HG03342 (cell line): ENCODE data around the gene TNXB.
"Not testable (repeated sequence)": the region's sequence is repeated elsewhere in the genome, so short reads cannot be mapped to it uniquely, and the experiment has no call there.

ENCODE experiments used
- ATAC-seq: cut with Tn5 transposase; IDR thresholded peaks from one replicate; pipeline ENCODE4 v1.9.1; 2021; ENCODE audit warnings: mild to moderate bottlenecking, moderate library complexity; ENCODE audit not compliant: unreplicated experiment

The TNXB gene

DNA sequence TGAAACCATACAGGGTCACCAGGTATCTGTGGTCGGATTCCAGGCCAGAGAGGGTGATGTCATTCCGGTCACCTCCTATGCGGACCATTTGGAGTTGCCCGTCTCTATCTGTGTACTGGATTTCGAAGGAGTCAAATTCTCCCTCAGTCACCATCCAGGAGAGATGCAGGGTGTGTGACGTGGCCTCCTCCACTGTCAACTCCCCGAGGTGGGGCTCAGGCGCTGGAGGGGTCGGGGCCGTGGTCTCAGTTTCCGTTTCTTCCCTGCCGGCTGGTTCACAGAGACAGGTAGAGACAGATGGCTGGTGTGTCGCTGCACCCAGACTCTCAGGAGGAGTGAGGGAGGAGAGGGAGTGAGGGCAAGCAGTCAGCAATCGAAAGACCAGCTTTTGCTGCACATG is 40.3 kb downstream of the TNXB start:
- ATAC-seq, result no peak

- not testable (repeated sequence) for ATAC-seq
These were observed 40.8 kb downstream of the TNXB start for GRCh38 chr6:32068315-32068714.

DNA sequence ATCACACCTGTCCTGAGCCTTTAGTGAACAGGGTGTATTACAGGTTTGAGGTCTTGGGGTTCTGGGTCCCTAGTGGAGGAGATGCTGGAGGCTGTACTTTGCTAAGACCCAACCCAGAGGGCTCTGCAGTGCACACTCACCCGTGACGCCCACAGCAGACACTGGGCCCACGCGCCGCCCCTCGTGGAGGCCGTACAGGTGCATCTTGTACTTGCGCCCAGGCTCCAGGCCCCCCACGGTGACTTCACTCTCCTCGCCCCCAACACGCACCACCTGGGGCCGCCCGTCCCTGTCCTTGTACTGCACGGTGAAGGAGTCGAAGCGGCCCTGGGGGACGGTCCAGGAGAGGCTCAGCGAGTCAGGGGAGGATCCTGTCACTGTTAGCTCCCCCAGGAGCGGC is 41.6 kb downstream of the TNXB start:
- not testable (repeated sequence) for ATAC-seq

DNA sequence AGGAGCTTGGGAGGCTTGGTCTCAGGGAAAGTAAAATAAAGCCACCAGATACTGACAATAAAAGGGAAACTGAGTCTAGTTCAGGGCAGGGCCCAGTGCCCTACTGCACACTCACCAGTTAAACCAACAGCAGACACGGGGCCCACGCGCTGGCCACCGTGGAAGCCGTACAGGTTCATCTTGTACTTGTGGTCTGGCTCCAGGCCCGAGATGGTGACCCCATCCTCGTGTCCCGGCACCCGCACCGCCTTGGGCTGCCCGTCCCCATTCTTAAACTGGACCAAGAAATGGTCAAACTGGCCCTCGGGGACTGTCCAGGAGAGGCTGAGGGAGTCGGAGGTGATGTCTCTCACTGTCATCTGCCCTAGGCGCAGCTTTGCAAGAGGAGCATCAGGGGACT is 44.4 kb downstream of the TNXB start:
- ATAC-seq, result no peak

GRCh38 chr6:32060966-32061655 is 48.0 kb downstream of the TNXB start:
- no peak for ATAC-seq

- ATAC-seq, result no peak
These were observed 50.6 kb downstream of the TNXB start for GRCh38 chr6:32058511-32058963.

DNA sequence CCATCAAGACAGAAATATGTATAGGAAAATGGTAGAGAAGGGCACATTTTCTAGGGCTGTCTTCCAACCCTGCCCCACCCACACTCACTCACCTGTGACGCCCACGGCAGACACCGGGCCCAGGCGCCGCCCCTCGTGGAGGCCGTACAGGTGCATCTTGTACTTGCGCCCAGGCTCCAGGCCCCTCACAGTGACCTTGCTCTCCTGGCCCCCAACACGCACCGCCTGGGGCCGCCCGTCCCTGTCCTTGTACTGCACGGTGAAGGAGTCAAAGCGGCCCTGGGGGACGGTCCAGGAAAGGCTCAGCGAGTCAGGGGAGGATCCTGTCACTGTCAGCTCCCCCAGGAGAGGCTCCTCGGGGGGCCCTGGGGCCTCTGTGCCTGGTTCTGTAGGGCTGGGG is 51.2 kb downstream of the TNXB start:
- ATAC-seq, result no peak

GRCh38 chr6:32056254-32056653 is 52.9 kb downstream of the TNXB start:
- no peak for ATAC-seq

- not testable (repeated sequence) for ATAC-seq
These were observed 53.4 kb downstream of the TNXB start for GRCh38 chr6:32055756-32056155.

- ATAC-seq, result not testable (repeated sequence)
These were observed 55.8 kb downstream of the TNXB start for GRCh38 chr6:32053314-32053713.

- not testable (repeated sequence) for ATAC-seq
These were observed 56.5 kb downstream of the TNXB start for GRCh38 chr6:32052626-32053025.

GRCh38 chr6:32050562-32050961 is 58.6 kb downstream of the TNXB start:
- ATAC-seq, result no peak

DNA sequence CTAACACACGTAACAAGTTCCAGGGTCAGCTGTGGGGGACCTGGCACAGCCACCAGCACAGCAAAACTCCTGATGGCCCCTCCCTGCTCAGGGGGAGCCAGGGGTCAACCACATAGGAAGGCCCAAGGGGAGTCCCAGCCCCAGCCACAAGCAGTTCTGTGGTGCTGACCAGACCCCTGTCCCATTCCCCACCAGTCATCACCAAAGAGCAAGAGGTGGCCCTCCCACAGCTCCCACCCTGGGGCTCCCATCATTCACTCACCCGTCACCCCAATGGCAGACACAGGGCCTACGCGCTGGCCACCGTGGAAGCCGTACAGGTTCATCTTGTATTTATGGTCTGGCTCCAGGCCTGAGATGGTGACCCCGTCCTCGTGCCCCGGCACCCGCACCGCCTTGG is 59.4 kb downstream of the TNXB start:
- ATAC-seq, result not testable (repeated sequence)

GRCh38 chr6:32049149-32049548 is 60.0 kb downstream of the TNXB start:
- ATAC-seq, result not testable (repeated sequence)

GRCh38 chr6:32047855-32048766 is 61.0 kb downstream of the TNXB start:
- ATAC-seq, result no peak

DNA sequence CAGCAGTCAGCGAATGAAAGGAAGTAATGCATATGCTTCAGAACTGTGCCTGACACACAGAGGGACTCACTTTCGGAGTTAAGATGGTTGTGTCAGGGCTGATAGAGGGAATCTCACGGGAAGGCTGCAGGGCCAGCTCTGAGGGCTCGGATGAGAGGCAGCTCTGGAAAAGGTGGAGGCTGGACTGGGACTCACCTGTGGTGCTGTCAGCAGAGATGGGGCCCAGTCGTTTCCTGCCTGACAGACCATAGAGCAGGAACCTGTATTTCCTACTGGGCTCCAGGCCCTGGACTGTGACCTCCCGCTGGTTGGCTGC is 61.6 kb downstream of the TNXB start:
- ATAC-seq, result no peak

DNA sequence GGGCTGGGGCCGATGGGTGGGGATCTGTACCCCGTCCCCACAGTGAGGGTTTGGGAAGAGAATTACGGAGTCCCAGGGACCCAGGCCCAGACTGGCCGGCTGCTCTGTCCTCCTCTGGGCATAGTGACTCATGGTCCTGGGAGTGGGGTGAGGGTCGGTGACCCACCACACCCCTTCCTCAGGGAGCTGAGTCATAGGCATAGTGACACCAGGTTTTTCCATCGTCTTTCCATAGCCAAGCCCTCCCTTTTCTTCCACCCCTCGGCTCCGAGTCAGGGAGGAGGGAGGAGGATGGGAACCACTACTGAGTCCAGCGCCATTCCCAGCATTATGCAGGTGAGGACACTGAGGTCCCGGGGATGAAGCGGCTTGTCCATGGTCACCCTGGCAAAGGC is 62.1 kb downstream of the TNXB start:
- no peak for ATAC-seq

GRCh38 chr6:32046450-32047083 is 62.6 kb downstream of the TNXB start:
- ATAC-seq, result no peak

DNA sequence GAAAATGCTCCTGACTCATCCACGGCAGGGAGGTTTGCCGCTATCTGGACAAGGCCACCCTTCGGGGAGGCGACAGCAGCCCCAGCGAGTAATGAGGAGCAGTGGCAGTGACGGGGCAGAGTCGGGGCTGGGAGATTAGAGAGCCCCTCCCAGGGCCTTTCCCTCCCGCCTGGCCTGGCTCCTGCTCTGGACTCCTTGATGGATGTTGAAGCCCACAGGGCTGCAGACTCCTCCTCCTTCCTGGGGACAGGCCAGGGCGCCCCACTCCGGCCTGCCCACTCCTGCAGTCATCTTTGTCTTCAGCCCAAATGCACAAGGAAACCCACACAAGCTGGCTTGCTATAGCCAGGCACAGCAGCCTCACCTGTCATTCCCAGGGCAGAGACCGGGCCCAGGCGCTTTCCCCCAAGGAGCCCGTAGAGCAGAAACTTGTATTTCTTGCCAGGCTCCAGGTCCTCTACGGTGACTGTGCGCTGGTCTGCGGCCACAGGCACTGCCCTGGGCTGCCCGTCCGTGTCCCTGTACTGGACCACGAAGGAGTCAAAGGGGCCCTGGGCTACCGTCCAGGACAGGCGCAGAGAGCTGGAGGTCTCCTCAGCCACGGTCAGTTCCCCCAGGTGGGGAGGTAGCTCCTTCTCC is 63.2 kb downstream of the TNXB start:
- ATAC-seq, result no peak

DNA sequence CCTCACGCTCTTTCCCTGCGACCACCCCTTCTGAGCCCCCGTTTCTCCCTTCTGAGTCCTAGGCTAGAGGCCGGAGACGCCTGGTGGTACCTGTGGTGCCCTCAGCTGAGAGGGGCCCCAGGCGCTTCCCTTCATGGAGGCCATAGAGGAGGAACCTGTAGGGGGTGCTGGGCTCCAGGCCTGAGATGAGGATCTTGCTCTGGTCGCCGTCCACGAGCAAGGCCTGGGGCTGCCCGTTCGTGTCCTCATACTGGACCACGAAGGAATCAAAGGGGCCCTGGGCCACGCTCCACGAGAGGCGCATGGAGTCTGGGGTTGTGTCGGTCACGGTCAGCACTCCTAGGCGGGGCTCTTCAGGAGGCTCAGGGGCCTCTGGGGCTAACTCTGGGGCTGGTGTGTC is 64.2 kb downstream of the TNXB start:
- not testable (repeated sequence) for ATAC-seq
